ENCODE results near the gene ZNF823.

ZNF823 gene

GRCh38 chr19:11736696-11737095 is 2.0 kb downstream of the ZNF823 start:
- no peak for DNase-seq

- DNase-seq: no peak
Measured at GRCh38 chr19:11735375-11735774, 3.4 kb downstream of the ZNF823 start.

GRCh38 chr19:11729586-11729985 is 9.2 kb downstream of the ZNF823 start:
- DNase-seq: no peak

GRCh38 chr19:11722414-11722813 is 16.3 kb downstream of the ZNF823 start:
- no peak for DNase-seq

- DNase-seq: no peak
Measured at GRCh38 chr19:11721681-11722080, 17.1 kb downstream of the ZNF823 start.

GRCh38 chr19:11710313-11710712 is 28.4 kb downstream of the ZNF823 start:
- no peak for DNase-seq

- no peak for DNase-seq
Measured at GRCh38 chr19:11708457-11708856, 30.3 kb downstream of the ZNF823 start.

GRCh38 chr19:11705474-11705873 is 33.3 kb downstream of the ZNF823 start:
- no peak for DNase-seq

GRCh38 chr19:11704626-11705025 is 34.1 kb downstream of the ZNF823 start:
- no peak for DNase-seq

- DNase-seq: peak in 1 of 2 donors; percentile 2
Measured at GRCh38 chr19:11699931-11700794, 38.6 kb downstream of the ZNF823 start.

- no peak for DNase-seq
Measured at GRCh38 chr19:11698231-11698630, 40.5 kb downstream of the ZNF823 start.

- DNase-seq: no peak
Measured at GRCh38 chr19:11697284-11697855, 41.4 kb downstream of the ZNF823 start.

- peak; percentile 72 to 76 for DNase-seq
Measured at GRCh38 chr19:11694533-11695439, 44.0 kb downstream of the ZNF823 start.

- DNase-seq: no peak
Measured at GRCh38 chr19:11693505-11694499, 44.9 kb downstream of the ZNF823 start.

GRCh38 chr19:11692127-11692790 is 46.5 kb downstream of the ZNF823 start:
- no peak for DNase-seq

- no peak for DNase-seq
Measured at GRCh38 chr19:11685676-11686650, 52.8 kb downstream of the ZNF823 start.

GRCh38 chr19:11684987-11685675 is 53.6 kb downstream of the ZNF823 start:
- no peak for DNase-seq

GRCh38 chr19:11680689-11681302 is 58.0 kb downstream of the ZNF823 start:
- DNase-seq: no peak

- DNase-seq: no peak
Measured at GRCh38 chr19:11678504-11678903, 60.2 kb downstream of the ZNF823 start.
